Testis (tissue), 2 donors: ENCODE measurements around the gene XPNPEP1.

Source experiments
- CTCF ChIP-seq, 3 experiments: fragments of 450-650 bp in 2 of 3; fragments of 200-600 bp in 1 of 3; sonication (generic) in 1 of 3; IDR thresholded peaks; one replicate each; pipeline ENCODE4 v1.5.1; 2016 to 2019; ENCODE audit warnings: antibody characterized with exemption in 3 of 3, mild to moderate bottlenecking in 2 of 3, moderate library complexity in 1 of 3
- POLR2A ChIP-seq: fragments of 450-650 bp; IDR thresholded peaks from one replicate; pipeline ENCODE4 v1.6.1; 2017; ENCODE audit warnings: antibody characterized with exemption, mild to moderate bottlenecking, moderate library complexity

GRCh38 chr10:109944613-109945012, 21.3 kb upstream of the XPNPEP1 start:
- TF ChIP-seq CTCF (IDR thresholded peaks at IDR 0.05) (no peak), POLR2A (no peak)
